KOPT-K1 (cell line): ENCODE measurements around the gene QPCT.
"Not testable (repeated sequence)": the region's sequence is repeated elsewhere in the genome, so short reads cannot be mapped to it uniquely, and the experiment has no call there.

Experiments
- H3K27ac ChIP-seq: fragments of 200-600 bp; sonication (generic); 2 replicates; pipeline ENCODE4 v1.5.1; 2016; ENCODE audit warnings: antibody characterized with exemption, mild to moderate bottlenecking, low read depth, low read length; ENCODE audit not compliant: poor library complexity, severe bottlenecking
- H3K36me3 ChIP-seq: fragments of 200-600 bp; sonication (generic); 2 replicates; pipeline ENCODE4 v1.5.1; 2017; ENCODE audit warnings: antibody characterized with exemption, mild to moderate bottlenecking, low read length, moderate library complexity; ENCODE audit not compliant: insufficient read depth
- H3K9me3 ChIP-seq: fragments of 200-600 bp; sonication (generic); 2 replicates; pipeline ENCODE4 v1.5.1; 2017; ENCODE audit warnings: antibody characterized with exemption, low read length, mild to moderate bottlenecking; ENCODE audit not compliant: insufficient read depth, poor library complexity, severe bottlenecking

The QPCT gene

DNA sequence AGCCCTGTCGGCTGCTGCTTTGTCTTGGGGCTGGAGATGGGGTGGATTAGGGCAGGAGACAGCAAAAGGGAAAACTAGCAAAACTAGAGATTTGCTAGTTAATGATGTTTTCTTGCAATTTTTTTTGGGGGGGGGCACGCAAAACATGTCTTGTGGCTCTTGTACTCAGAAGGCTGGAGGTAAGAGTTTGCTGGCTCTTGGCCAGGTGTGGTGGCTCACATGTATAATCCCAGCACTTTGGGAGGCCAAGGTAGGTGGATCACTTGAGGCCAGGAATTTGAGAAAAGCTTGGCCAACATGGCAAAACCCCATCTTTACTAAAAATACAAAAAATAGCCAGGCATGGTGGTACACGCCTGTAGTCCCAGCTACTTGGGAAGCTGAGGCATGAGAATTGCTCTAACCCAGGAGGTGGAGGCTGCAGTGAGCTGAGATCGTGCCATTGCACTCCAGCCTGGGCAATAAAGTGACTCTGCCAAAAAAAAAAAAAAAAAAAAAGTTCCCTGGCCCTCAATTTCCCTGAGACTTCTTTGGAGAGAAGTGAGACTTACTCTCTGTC lies 69.6 kb downstream of the QPCT start:
- not testable (repeated sequence) for H3K27ac ChIP-seq, H3K36me3 ChIP-seq, H3K9me3 ChIP-seq

DNA sequence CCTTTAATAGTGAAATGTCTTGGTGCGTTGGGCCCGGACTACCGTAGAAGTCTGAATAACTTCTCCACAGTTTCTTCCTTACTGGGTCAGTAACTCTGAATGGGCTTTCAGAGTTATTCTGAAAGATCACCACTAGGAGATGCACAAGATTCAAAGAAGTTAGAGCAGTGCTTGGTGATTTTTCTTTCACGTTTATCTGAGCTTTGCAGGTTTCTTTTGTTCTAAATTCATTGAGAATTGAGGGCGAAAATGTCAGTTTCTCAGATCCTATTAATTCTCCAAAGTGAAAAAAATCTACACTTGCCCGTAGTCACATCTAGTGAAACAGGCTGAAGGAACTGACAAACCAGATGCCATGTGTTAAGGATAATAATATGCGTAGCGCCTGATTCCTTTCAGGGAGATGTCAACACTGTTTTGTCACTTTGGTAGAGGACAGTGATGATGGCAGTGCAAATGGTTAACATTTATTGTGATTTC lies 70.1 kb downstream of the QPCT start:
- Histone ChIP-seq H3K9me3 (no peaks in the 10 kb centered on the region), H3K36me3 (no peaks in the 10 kb centered on the region), H3K27ac (no peak overlapping the region)

DNA sequence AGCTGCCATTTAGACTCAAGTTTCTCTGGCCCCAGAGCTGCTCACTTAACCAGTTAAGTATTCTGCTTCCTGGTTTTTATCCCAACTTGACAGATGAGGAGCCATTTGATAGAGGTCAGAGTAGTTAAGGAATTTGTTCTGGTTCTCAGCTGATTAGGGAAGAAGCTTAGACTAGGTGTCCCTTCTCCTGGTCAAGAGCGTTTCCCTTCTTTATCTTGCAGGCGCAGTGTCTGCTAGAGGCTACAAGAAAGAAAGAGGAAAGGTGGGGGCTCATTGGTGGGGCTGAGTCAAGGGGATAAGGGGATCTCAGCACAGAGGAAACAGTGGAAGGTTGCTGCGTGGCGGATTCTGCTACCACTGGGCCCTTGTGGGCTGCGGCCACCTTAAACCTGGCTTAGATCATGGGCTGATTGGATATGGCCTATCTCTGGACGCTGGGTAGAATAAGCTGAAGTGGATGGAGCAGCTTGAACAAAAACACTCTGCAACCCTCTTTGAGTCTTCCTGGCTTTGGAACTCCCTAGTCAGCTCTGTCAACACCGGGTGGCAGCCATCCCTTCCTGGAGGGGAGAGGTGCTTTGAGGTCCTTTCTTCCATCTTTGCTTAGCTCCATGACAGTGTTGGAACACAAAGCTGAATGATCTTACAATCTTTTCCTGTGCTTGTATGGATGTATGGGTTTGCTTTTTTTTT lies 70.8 kb downstream of the QPCT start:
- Histone ChIP-seq H3K27ac (no peak overlapping the region), H3K9me3 (no peaks in the 10 kb centered on the region), H3K36me3 (no peaks in the 10 kb centered on the region)

GRCh38 chr2:37417321-37417720 lies 72.9 kb downstream of the QPCT start:
- Histone ChIP-seq H3K27ac (no peak overlapping the region), H3K9me3 (no peaks in the 10 kb centered on the region), H3K36me3 (no peaks in the 10 kb centered on the region)

DNA sequence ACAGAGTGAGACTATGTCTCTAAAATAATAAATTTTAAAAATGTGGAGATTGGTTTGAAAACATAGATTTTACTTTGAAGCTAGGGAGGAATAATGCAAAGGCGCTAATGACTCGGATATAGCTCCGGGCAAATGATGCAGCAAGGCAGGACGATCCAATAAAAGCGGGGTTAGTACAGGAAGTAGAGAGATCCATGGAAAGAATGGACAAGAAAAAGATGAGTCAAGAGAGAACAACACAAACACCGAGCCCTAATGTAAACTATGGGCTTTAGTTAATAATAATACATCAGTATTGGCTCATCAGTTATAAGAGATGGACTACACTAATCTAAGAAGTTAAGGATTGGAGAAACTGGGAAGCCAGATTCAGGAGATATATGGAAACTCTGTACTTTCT lies 74.5 kb downstream of the QPCT start:
- Histone ChIP-seq H3K36me3 (no peaks in the 10 kb centered on the region), H3K9me3 (no peaks in the 10 kb centered on the region), H3K27ac (no peak overlapping the region)

- Histone ChIP-seq H3K9me3 (no peaks in the 10 kb centered on the region), H3K27ac (no peak overlapping the region), H3K36me3 (no peaks in the 10 kb centered on the region)
Observed at GRCh38 chr2:37421686-37422085, 77.3 kb downstream of the QPCT start.

- Histone ChIP-seq H3K36me3 (no peaks in the 10 kb centered on the region), H3K27ac (no peak overlapping the region), H3K9me3 (no peaks in the 10 kb centered on the region)
Observed at GRCh38 chr2:37422816-37423215, 78.4 kb downstream of the QPCT start.
